ENCODE results near the gene GPR176.

Gene GPR176

GRCh38 chr15:39801641-39802309, 118.3 kb downstream of the GPR176 start:
- no peak for DNase-seq

GRCh38 chr15:39799552-39800011, 120.5 kb downstream of the GPR176 start:
- DNase-seq = no peak

DNA sequence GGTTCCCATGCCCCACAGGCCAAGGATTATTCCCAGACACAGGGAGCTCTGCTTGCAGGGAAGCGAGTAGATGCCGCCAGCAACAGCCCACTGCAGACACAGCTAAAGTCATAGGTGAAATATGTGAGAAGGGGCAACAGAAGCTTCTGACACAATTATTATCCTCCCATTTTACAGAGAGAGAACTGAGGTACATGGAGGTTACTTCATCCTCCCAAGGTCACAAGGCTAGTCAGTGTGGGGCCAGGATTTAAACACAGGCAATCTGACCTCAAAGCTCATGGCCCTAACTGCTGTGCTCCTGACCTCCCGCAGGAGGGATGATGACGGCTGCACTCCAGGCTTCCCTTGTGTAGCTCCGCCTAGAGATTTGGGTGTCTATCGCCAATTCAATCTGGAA, 121.7 kb downstream of the GPR176 start:
- no peak for DNase-seq

GRCh38 chr15:39797407-39797806, 122.7 kb downstream of the GPR176 start:
- DNase-seq = no peak

DNA sequence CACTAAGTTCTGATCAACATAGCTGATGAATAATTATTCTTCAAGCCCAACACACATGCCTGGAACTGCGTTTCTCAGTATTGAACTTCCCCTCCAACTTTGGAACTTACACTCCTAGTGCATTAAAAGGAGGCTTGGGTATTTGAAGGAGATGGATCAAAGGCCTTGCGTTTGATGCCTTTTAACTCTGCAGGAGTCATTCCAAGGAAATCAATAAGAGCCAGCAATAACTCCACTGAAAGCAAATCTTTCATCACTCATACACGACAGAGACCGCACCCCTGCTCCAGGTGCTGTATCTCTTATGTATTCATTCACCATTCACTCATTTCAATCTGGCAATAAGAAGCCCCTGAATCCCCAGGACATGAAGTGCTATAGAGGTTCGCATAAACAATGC, 123.5 kb downstream of the GPR176 start:
- DNase-seq = no peak

DNA sequence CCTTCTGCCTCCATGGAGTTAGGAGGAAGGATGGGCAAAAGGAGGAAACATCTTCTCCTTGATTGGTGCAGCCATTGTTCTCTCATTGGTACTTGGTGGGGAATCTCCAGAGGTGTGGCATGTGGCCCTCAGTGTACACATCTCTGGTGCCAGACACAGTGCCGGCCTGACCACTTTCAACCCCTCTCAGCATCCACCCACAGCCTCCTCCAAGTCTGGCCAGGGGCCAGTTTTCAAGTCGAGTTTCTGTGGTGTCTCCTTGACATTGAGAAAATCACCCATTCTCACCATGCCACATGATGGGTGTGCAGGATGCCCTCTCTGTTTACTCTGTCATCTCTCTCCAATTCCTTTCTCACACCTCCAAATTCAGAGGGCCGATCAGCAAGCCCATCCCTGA, 124.6 kb downstream of the GPR176 start:
- no peak for DNase-seq

- no peak for DNase-seq
Observed at GRCh38 chr15:39794954-39795353, 125.1 kb downstream of the GPR176 start.

DNA sequence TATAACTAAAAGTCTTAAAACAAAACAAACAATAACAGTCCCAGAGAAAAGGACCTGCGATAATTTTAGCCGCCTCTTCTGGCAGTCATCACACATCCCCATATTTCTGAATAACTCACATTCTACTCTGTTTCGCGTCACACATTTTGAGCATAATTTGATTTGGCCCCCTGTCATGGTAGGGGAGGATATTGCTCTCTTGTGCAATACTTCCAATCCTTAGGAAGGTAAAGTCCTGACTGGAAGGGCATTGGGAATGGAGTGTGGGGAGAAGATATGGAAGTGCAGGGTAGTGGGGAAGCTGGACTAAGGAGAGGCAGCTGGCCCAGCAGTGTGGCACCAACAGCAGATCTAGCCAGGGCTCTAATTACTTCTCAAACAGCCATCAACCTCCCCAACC, 126.1 kb downstream of the GPR176 start:
- DNase-seq = no peak

GRCh38 chr15:39792844-39793335, 127.2 kb downstream of the GPR176 start:
- no peak for DNase-seq

GRCh38 chr15:39792025-39792843, 127.8 kb downstream of the GPR176 start:
- DNase-seq = no peak

GRCh38 chr15:39789736-39790135, 130.3 kb downstream of the GPR176 start:
- DNase-seq = no peak

- no peak for DNase-seq
Observed at GRCh38 chr15:39788800-39789565, 131.1 kb downstream of the GPR176 start.

GRCh38 chr15:39788108-39788507, 132.0 kb downstream of the GPR176 start:
- no peak for DNase-seq

GRCh38 chr15:39787479-39787878, 132.6 kb downstream of the GPR176 start:
- DNase-seq = no peak

DNA sequence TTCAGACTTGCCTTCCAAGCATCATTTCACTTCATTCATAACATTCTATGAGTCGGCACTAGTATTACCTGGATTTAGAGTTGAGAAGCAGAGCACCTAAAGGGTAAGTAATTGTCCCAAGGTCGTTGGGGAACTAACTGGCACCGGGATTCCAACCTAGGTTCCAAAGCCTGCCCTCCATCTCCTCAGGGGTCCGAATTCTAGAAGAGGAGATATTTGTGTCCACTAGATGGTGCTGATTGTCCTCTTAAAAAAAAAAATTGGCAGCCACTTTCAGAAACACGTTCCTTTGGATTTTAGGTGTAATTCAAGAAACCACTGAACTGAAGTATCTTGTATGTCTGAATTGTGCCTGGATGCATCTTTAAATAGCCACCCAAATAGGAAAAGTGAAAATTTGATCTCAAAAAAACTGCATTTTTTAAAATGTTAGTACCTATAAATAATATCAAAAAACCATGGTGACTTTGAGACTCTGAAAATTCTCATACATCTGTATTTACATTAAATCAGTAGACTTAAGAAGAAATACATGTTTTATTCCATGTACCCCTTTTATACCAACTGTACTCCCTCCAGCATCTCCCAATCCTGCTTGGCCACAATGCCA, 133.5 kb downstream of the GPR176 start:
- peak; percentile 73 for DNase-seq

DNA sequence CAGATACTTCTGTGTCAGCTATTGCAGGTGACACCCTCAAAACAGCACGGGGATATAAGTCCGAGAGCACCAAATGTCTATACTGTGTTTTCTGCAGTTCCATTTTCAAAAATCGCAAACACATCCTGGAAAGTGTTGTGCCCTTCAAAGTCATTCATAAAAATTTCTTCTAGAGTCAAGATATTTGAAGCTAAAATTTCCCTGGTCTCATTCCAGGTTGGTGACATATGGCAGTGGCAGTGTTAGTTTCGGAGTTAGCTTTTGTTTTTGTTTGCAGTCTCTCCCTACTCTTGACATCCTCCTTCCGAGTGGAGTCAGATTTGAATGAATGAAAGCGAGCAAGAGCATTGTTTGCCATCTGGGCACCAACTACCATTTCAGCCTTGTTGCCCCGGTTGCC, 134.2 kb downstream of the GPR176 start:
- DNase-seq = no peak

DNA sequence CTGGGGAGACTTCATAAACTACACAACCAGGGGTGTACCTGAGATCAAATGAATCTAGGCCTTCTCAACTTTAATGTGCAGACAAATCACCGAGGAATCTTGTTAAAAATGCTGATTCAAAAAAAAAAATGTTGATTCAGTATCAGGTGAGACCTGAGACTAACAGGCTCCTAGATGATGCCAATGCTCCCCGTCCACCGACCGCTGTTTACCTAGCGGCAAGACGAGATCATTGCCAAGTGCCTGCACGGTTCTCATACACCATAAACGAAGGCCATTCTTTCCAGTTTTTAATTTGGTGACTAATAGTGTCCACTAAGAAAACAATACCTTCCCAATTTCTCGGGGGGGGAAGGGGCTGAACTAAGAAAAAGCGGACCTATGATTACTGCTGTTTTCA, 134.9 kb downstream of the GPR176 start:
- DNase-seq = no peak

- DNase-seq = no peak
Observed at GRCh38 chr15:39784638-39785037, 135.4 kb downstream of the GPR176 start.

- no peak for DNase-seq
Observed at GRCh38 chr15:39784125-39784524, 135.9 kb downstream of the GPR176 start.

DNA sequence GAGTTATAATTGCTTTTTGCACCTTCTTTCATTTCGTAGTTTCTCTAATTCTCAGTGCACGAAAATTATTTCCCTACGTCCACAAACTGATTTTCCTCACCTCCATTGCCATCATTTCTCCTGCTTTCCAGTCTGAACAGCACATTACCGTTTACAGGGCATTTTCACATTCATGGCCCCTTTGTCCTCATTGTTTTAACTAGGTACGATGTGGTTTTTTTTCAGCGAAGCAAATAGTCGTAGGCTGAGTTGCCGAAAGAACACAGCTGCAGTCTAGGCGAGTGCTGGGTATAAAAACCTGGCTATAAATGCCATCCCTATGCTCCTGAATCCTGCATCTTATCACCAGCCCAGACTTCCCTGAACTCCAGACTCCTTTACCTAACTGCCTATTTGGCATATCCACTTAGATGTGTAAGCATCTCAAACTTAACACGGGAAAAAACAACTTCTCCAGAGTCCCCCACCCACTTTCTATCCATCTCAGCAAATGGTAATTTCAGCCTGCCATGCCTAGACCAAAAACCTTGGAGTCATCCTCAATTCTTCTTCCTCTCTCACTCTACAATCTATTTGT, 136.7 kb downstream of the GPR176 start:
- no peak for DNase-seq

GRCh38 chr15:39782441-39783138, 137.5 kb downstream of the GPR176 start, which contains the start of gene FSIP1:
Gene FSIP1 (minus strand): TSS chr15:39782841. CDS start chr15:39776524, 6,317 bp downstream.
- peak; percentile 97 for DNase-seq

DNA sequence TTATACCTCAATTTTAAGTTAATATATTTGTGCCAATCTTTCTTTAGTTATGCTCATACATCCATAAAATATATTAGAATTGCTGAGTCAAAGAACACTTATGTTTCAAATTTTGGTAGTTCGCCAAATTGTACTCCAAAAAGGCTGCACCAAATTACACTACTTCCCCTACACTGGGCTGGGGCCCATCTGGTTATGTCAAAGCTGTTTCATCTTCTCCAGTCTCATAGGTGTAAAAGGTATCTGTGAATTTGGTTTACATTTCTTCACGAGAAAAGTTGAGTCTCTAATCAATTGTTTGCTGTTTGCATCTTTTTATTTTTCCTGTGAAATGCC, 138.1 kb downstream of the GPR176 start:
- no peak for DNase-seq

All from fibroblast of upper back skin (primary cell).